HepG2 (cell line): Measurements from ENCODE around the gene PIP4K2B. TPM values are rescaled to one million over a fixed set of nuclear protein-coding genes. Genes with fewer than 3 reads are reported as not detected.

Experiments
- DR1 ChIP-seq: sonication (generic); formaldehyde crosslinking; IDR thresholded peaks from 2 replicates; pipeline ENCODE4 v1.8.0; 2021; ENCODE audit warnings: mild to moderate bottlenecking, missing genetic modification reagents, inconsistent platforms
- HIC2 ChIP-seq: sonication (generic); formaldehyde crosslinking; IDR thresholded peaks from 2 replicates; pipeline ENCODE4 v1.9.0; 2022; ENCODE audit warnings: low read depth, missing genetic modification reagents
- HNF1A ChIP-seq, 2 experiments: sonication (generic) in 1 of 2; formaldehyde crosslinking in 1 of 2; IDR thresholded peaks; 2 replicates each; pipeline versions ENCODE4 v1.4.0 to v1.6.1; 2016 to 2020; ENCODE audit warnings: borderline replicate concordance in 1 of 2, low read depth in 1 of 2, mild to moderate bottlenecking in 1 of 2, missing genetic modification reagents in 1 of 2
- HNRNPK ChIP-seq: fragments of 200-400 bp; formaldehyde crosslinking; IDR thresholded peaks from 2 replicates; pipeline ENCODE4 v1.6.1; 2018; ENCODE audit warnings: low read length, low read depth, moderate library complexity, mild to moderate bottlenecking; ENCODE audit not compliant: poor library complexity, severe bottlenecking
- HOXA5 ChIP-seq: sonication (generic); formaldehyde crosslinking; IDR thresholded peaks from 2 replicates; pipeline ENCODE4 v1.4.0; 2020; ENCODE audit warnings: missing genetic modification reagents
- ISL2 ChIP-seq: sonication (generic); formaldehyde crosslinking; IDR thresholded peaks from 2 replicates; pipeline ENCODE4 v1.5.0; 2020; ENCODE audit warnings: missing genetic modification reagents
- SNAI1 ChIP-seq: sonication (generic); formaldehyde crosslinking; IDR thresholded peaks from 2 replicates; pipeline ENCODE4 v1.5.0; 2020; ENCODE audit warnings: mild to moderate bottlenecking, missing genetic modification reagents, borderline replicate concordance
- SP2 ChIP-seq: sonication (generic); formaldehyde crosslinking; IDR thresholded peaks from 2 replicates; pipeline ENCODE4 v1.5.1; 2020; ENCODE audit warnings: mild to moderate bottlenecking, missing genetic modification reagents
- TSC22D2 ChIP-seq: sonication (generic); formaldehyde crosslinking; IDR thresholded peaks from 2 replicates; pipeline ENCODE4 v1.5.1; 2020; ENCODE audit warnings: missing genetic modification reagents, mild to moderate bottlenecking, borderline replicate concordance
- ZNF12 ChIP-seq: sonication (generic); formaldehyde crosslinking; IDR thresholded peaks from 2 replicates; pipeline ENCODE4 v1.5.0; 2020; ENCODE audit warnings: missing genetic modification reagents
- ZNF251 ChIP-seq: sonication (generic); formaldehyde crosslinking; IDR thresholded peaks from 2 replicates; pipeline ENCODE4 v1.9.0; 2021; ENCODE audit warnings: mild to moderate bottlenecking, missing genetic modification reagents
- ZNF256 ChIP-seq: sonication (generic); formaldehyde crosslinking; conservative IDR thresholded peaks from 2 replicates; pipeline ENCODE4 v1.4.0; 2020; ENCODE audit warnings: missing genetic modification reagents
- ZNF562 ChIP-seq: sonication (generic); formaldehyde crosslinking; IDR thresholded peaks from 2 replicates; pipeline ENCODE4 v1.8.0; 2022; ENCODE audit warnings: missing genetic modification reagents, borderline replicate concordance
- ZNF678 ChIP-seq: sonication (generic); formaldehyde crosslinking; IDR thresholded peaks from 2 replicates; pipeline ENCODE4 v1.4.0; 2020; ENCODE audit warnings: mild to moderate bottlenecking, missing genetic modification reagents
- ZSCAN5A ChIP-seq: sonication (generic); formaldehyde crosslinking; IDR thresholded peaks from 2 replicates; pipeline ENCODE4 v1.8.0; 2022; ENCODE audit warnings: mild to moderate bottlenecking, missing genetic modification reagents, borderline replicate concordance
- polyA plus RNA-seq, 8 experiments: library from polyadenylated mRNA; depleted of rRNA in 3 of 8; stranded (reverse) in 7 of 8; unstranded in 1 of 8; fragments of >200 nt; fragmentation: Illumina TruSeq in 4 of 8; extraction: Trizol in 4 of 8; gene quantifications; 2 replicates each; pipeline versions ENCODE4 v1.2.1 to v1.2.3, GENCODE V29; 2011 to 2016; ENCODE audit warnings: low read depth in 4 of 8, missing spikeins in 1 of 8, mixed read lengths in 1 of 8; ENCODE audit not compliant: insufficient read depth in 1 of 8
- total RNA-seq, 5 experiments: library from RNA; depleted of rRNA; stranded (reverse); fragments of >200 nt; fragmentation: Illumina TruSeq; extraction: Trizol; gene quantifications; 2 replicates each; pipeline ENCODE4 v1.2.3, GENCODE V29; 2016; ENCODE audit warnings: low read depth in 1 of 5
- TF ChIP-seq, protein P1 (sequence below): sonication (generic); formaldehyde crosslinking; IDR thresholded peaks from 2 replicates; pipeline ENCODE4 v1.4.0; 2020; ENCODE audit warnings: missing genetic modification reagents

The PIP4K2B gene
- total and polyA plus RNA-seq, 2 of the 13 experiments (the other 11 are each of a cell fraction or from before 2014, with no cell fraction given): 20.4 to 54.0 TPM

DNA sequence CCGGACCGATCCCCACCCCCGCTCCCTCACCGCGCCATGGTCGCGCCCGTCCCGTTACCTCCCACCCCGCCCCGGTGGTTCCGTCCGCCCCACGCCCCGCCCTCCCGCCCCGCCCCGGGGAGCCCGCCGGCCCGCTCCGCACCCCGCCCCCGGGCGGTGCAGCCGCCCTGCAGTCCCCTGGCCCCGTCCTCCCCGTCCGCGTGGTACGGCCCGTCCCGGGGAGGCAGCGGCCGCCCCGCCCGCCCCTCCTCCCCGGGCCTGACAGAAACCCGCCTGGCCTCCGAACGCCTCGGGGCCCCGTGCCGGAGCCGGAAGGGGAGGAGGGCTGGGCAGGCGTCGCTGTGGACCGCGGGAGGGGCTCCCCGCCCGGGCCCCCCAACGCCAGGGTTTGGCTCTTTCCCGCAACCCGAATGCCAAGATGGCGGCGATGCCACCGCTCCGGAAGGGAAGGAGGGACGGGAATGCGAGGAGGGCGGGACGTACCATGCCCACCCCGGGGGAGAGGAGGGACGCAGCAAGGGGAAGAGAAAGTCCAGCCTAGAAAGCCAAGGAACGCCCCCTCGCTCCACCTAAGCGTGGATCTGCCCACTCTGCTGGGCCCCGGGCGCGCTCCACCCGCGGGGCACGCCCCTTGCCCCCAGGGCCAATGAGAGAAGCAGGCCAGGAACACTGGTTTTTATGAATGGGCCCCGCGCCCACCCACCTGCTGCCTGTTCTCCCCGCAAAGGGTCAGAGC is at the start of gene PIP4K2B (continued):
- TF ChIP-seq HNF1A (IDR thresholded peaks at IDR 0.05; ENCODE audit: low read depth) (no peak), HNF1A (CRISPR knock-in tag; IDR thresholded peaks at IDR 0.05; ENCODE audit: borderline replicate concordance) (peak; percentile 83), ZNF12 (CRISPR knock-in tag) (peak; percentile 33; the same call in 1 of the 2 replicates), ZSCAN5A (CRISPR knock-in tag) (peak; percentile 69; the same call in 1 of the 2 replicates), TSC22D2 (CRISPR knock-in tag) (no peak), ZNF256 (CRISPR knock-in tag) (no peak), HIC2 (CRISPR knock-in tag) (peak; percentile 51), SNAI1 (CRISPR knock-in tag) (no peak; the same call in 1 of the 2 replicates), HNRNPK (peak; percentile 43), DR1 (CRISPR knock-in tag) (no peak; the same call in none of the 2 replicates), ZNF251 (no peak), SP2 (CRISPR knock-in tag) (peak; percentile 51; the same call in 1 of the 2 replicates), ZNF562 (CRISPR knock-in tag) (no peak; the same call in 1 of the 2 replicates), ZNF678 (CRISPR knock-in tag) (no peak), HOXA5 (CRISPR knock-in tag) (peak; percentile 90; the same call in 1 of the 2 replicates), ISL2 (peak; percentile 86)
- TF ChIP-seq, protein P1, sequence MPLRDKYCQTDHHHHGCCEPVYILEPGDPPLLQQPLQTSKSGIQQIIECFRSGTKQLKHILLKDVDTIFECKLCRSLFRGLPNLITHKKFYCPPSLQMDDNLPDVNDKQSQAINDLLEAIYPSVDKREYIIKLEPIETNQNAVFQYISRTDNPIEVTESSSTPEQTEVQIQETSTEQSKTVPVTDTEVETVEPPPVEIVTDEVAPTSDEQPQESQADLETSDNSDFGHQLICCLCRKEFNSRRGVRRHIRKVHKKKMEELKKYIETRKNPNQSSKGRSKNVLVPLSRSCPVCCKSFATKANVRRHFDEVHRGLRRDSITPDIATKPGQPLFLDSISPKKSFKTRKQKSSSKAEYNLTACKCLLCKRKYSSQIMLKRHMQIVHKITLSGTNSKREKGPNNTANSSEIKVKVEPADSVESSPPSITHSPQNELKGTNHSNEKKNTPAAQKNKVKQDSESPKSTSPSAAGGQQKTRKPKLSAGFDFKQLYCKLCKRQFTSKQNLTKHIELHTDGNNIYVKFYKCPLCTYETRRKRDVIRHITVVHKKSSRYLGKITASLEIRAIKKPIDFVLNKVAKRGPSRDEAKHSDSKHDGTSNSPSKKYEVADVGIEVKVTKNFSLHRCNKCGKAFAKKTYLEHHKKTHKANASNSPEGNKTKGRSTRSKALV: no peak; the same call in 1 of the 2 replicates
